ENCODE measurements around the gene ACD.

ACD gene

DNA sequence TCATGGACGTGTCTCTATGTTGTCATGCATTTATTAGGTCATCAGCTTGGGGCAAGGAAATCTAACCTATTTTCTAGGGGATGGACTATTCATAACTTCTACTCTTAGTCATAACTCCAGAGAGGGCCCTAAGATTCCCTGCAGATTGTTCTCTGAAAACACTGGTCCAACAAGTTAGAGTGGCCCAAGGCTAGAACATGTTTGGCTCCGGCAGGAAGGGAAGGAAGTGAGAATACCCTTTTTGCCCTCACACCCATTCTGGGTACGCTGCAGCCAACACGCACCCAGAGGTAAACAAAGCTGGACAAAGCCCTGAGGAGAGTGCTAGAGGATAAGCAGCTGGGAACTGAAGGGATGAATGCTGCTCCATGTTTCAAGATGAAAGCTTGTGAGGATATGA, 16.5 kb upstream of the ACD start:
- in situ Hi-C loops (cut with MboI; ENCODE audit: low sequenced_read_pairs), result no loop called here

DNA sequence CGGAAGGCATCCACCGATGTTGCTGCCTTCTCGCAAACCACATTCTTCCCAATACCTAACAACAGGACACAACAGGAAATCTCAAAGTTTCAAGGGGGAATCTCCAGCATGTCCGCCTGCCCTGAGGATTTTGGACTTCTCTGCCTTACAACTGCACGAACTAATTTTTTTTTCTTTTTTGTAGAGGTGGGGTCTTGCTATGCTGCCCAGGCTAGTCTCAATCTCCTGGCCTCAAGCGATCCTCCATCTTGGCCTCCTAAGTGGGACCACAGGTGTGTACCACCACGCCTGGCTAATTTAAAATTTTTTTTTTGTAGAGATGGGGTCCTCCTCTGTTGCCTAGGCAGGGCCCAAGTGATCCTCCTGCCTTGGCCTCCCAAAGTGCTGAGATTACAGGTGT, 15.9 kb upstream of the ACD start:
- in situ Hi-C loops (cut with MboI; ENCODE audit: low sequenced_read_pairs), result no loop called here

DNA sequence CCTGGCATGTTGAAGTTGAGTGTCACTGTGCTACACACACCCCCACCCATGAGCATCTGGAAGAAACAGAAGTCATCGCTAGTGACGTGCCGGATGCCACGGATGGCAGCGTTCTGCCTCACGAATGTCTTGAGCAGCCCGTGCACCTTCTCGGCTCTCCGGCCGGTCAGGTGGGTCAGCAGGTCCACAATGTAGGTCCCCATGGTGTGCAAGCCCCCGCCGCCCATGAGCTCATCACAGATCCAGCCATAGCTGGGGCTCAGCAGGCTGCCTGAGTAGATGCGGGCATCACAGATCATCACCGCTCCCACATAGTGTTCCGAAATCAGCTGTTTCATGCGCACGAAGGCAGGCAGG, 15.5 kb upstream of the ACD start:
- in situ Hi-C loops (cut with MboI; ENCODE audit: low sequenced_read_pairs), result no loop called here

DNA sequence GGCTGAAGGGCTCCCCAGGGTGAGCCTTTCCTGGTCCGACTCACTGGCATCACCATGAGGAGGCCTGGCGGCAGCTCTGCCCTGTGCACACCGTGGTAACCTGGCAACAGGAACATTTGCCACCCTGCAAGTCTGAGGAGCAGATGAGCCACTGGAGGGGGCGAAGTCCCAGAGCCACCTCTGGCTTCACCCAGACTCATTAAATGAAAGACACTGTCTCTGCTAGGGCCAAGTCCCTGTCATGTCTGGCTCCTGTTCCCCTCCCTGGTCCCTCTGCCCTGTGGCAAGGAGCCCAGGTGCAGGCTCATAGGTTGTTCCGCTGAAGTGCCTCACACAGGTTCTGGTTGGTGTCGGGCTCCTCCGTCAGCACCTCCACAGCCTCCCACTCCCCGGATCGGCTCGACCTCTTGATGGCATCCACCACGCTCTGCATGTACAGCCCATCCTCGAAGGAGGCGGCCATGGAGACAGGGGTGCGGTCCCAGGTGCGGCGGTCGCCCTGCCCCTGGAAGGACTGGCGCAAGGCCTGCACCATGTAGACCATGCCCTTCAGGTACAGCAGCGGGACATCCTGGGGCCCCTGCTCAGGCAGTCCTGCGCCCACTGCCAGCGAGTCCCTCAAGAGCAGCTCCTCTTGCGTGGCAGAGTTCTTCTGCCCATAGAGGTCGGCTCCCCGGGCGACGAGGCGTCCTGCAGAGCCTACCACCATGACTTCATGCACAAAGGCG, 15.0 kb upstream of the ACD start:
- in situ Hi-C loops (cut with MboI; ENCODE audit: low sequenced_read_pairs), result no loop called here

DNA sequence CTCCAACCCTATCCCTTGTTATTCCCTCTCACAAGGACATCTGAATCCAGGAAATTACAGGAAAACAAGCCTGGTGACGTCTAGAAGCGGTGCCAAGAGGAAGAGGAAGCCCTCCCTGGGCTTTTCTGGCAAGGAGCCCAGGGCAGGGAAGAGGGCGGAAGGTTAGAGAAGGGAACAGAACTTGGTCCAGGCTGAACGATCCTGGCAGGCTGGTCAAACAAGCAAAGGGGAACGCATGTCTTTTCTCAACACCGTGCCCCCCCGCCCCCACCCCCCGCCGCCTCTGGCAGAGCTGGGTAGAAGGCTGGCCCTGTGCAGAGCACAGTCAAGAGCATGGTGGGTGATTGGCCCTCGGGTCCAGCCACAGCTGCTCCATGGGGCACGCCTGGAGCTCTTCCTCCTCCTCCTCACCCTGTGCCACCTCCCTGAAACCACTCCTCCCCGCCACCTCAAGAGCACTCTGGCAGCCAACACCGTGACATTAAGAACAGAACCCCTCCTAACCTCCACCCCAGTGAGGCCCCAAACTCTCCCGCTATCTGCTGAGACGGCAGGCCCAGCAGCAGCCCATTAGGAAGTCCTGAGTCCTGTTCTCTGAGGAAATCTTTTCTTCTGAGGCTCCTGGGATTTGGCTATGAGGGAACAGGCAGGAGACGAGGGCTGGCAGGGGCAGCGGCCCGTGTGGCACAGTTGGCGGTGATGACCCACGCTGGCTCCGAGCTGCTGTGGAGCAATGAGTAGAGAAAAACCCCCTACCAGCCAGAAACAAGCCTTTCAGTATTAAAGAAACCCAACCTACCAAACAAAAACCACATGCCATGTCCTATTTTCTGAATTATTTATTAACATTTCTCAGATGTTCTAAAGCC, 13.9 kb upstream of the ACD start:
- in situ Hi-C loops (cut with MboI; ENCODE audit: low sequenced_read_pairs), result no loop called here

DNA sequence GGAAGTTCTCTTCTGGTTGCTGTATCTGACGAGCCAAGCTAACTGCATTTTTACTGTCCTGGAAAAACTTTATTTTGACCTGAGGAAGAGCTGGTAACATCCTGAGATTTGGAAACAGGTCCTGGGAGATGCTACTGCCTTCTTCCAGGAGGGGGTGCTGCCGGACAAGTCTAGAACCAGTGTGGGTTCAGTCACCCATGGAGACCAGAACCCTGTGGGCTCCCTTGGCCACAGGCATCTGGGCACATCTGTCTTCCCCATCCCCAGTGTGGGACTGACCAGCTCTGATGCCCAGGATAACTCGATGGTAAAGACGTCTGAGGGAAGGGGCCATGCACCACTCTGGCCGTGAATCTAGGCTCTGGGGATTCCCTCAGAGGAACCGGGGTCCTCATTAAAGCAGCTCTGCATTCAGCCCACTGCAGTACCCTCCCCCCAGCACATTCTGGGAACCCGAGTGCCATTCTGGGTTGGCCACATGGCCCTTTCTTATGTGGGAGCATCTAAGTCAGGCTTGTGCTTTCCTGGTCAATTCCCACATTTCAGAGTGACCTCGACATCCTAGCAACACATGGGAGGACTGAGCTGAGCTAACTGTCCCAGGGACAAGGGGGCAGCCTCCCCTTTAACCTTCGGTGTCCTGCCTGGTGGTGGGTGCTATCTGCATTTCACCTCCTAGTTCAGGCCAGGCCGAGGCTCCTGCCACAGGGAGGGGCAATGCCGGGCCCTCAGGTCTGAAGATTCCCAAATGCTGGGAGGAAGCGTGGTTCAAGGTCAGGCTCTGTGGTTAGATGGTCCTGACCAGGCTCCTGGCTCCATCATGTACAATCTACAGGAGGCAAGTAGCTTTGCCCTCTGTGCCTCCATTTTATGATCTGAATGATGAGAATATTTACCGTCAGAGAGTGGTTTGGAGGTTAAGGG, 12.9 kb upstream of the ACD start:
- in situ Hi-C loops (cut with MboI; ENCODE audit: low sequenced_read_pairs), result no loop called here

DNA sequence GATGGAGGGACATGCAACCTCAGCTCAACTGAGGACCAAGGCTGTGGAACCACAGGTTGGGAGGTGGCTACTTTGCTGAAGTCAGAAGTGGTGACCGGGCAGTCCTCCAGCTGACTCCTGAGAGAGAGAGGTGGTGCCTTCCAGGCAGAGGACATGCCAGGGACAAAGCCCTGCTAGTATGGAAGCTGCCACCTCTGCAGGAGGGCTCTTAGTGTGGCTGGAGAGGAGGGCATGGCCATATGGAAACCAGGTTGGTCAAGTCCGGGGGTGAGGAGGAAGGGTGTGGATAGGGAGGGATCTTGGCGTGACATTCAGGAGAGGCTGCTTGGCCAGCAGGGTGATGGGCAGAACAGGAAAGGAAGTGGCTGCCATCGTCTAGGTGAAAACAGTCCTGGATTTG, 12.2 kb upstream of the ACD start:
- in situ Hi-C loops (cut with MboI; ENCODE audit: low sequenced_read_pairs), result no loop called here

DNA sequence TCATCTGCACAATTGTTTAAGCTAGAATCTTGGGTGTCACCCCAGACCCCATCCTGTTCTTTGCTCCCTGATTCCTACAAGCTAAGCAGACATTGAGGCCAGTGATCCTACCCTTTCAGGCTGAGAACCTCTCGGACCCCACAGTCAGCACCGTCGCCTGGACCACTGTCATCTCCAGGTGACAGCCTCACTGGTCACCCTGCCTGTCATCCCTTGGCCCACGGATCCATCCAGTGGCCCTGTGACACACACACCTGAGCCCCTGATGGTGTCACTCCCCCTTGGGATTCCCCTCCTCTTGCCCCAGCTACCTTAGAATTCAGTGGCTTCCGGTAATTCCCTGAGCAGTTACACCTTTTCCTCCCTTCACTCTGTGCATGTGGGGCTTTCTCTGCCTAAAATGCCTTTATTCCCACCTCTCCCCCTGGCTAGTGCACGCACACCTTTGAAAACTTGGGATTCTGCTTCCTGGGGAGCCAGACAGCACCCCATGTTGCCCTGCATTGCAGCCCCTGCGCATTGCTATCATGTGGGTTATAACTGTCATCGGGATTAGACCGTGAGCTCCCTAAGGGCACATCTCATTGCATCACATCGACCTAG, 9.5 kb upstream of the ACD start:
- in situ Hi-C loops (cut with MboI; ENCODE audit: low sequenced_read_pairs), result no loop called here

DNA sequence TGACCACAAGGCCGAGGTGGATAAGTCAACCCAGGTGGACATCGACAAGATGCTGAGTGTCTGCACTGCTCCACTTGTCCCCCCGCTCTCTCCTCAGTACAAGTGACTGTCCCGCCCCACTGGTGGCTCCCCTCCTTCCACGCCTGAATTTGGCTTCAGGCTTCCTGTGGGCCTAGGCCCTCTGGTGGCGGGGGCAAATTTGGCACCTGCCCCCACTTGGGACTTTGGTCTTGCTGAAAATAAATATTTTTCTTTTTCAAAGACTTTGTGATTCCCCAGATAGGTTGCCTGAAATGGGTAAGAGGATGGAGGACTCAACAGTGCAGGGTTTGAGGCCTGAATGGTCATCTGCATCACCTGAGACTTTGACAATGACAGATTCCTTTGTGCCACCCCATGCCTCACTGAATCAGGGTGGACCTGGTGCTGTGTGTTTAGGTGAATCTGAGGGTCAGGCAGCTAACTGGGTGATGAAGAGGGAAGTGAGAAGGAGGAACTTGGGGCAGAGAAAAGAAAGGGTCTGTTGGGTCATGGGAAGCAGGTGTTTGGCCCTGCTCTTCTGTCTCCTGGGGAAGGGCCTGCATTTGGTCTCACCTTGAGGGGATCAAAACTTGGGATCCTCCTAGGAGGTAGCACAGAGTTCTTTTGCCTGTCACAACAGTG, 8.6 kb upstream of the ACD start:
- in situ Hi-C loops (cut with MboI; ENCODE audit: low sequenced_read_pairs), result no loop called here

DNA sequence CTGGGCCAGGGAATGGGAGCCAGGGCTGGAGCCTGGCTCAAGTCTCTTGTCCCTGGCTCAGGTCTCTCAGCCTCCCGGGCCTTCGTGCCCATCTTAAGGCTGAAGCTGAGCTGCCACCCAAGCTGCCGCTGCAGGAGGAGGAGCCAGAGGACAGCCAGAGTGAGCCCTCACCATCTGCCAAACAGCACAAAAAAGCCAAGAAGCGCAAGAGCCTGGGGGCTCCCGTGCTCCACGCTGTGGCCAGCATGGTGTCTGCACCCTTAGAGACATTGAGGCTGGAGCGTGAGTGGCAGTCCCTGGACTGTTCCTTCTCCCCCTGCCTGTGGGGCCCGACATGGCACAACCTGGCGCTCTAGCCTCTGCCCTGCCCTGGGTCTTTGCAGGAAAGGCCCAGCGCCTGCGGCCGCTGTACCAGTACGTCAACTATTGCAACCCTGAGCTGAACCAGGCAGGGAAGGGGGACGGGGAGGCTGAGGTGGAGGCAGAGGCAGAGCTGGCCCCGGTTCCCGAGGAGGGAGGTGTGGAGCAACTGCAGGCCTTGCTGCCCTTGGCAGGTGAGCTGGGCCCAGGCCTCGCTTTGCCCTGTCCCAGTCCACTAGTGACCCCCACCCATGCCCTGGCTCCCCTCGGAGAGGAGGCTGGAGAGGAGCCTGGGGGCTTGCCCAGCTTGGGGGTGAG, 7.9 kb upstream of the ACD start:
- in situ Hi-C loops (cut with MboI; ENCODE audit: low sequenced_read_pairs), result no loop called here

DNA sequence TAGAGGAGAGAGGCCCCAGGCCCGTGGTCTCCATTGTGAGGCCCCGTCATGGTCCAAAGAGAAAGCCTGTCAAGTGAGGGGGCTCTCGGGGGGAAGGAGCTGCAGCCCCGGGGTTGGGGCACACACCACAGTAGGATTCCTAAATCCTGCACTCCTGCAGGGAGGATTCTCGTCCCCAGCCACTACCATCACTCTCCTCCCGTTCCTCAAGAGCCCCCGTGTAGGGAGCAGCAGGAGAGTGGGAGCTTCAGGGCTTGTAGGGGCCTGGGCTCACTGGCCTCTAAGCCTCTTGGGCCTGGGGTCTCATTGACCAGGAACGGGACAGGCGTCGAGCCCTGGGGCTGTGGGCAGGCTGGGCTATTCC, 7.4 kb upstream of the ACD start:
- in situ Hi-C loops (cut with MboI; ENCODE audit: low sequenced_read_pairs), result no loop called here

DNA sequence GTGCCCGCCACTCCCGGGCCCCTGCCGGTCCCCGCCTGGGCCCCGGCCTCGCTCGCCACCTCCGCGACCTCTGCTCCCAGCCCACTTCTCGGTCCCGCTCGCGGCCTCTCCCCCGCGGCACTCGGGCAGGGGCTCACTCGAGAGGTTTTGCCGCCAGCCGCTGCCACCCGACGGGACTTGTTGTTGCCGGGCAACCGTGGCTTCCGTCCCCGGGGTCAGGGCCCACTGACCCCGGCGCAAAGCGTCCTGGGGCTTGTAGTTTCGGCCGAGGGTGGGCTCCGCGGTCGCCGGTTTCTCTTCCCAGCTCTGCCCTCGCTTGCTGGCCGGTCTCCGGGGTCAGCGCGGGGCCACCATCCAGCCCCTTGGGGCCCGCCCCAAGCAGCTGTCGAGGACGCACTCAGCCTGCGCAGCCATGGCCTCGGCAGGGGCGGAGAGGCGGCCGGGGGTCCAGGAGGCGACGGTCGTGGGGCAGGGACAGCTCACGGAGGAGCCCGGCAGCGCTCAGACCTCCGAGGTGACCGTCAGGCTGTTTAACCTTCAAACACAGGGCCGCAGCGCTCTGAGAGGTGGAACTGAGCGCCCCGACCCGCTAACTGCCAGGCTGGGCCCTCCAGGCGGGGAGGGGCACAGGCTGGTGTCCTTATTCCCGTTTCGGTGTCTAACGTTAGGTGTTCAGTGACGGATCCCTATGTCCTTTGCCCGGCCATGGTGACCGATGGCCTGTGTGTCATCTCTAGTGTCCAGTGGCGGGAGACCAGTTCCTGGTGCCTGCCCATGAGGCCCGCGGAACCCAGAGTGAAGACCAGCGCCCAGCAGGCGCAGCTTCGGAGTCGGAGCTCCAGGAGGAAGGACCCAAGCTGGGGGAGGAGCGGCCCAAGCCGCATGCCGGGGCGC, 6.7 kb upstream of the ACD start, which contains the start of the genes C16orf86 and ENKD1:
C16orf86 (plus strand) TSS at position 256 of the 894 bp plus-strand sequence; CDS start at position 413, 157 bp downstream.
ENKD1 (minus strand) TSS at position 192 of the 894 bp plus-strand sequence. CDS start 308 bp downstream, outside the sequence.
- in situ Hi-C loops (cut with MboI; ENCODE audit: low sequenced_read_pairs), result no loop called here

DNA sequence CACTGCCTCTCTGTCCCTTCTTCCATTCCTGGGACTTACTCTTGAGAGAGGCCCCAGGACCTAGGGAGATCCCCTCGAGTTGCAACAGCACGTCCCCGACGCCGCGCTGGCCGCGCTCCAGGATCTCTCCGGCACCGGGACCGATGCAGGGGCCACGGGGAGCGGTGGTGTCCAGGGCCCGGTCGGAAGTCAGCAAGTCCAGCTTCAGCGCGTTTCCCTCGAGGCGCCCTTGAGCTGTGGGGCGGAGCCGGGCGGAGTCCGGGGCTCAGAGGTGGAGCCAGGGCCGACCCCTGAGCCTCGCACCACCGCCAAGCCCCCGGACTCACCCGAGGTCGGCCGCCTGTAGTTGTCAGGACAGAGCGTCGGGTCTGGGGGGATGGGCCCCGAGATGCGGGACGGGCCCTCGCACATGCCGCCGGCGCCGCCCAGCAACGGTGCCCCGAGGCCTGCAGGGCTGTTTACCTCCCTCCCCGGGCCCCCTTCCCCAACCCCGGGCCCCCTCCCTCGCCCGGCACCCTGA, 6.0 kb upstream of the ACD start:
- in situ Hi-C loops (cut with MboI; ENCODE audit: low sequenced_read_pairs), result no loop called here

DNA sequence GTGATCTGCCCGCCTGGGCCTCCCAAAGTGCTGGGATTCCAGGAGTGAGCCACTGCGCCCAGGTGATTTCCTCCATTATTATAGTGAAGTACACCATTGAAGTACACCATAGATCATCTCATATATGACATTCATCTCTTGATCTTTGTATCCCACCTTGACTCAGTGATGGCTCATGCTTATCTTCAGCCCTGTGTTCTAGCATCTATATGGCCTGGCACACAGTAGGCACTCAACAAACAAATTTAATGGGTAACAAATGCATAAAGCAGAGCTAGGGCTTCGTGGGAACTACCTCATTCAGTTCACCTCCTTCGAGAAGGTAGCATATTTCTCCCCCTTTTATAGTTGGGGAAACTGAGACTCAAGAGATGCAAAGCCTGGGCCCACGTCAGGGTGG, 5.5 kb upstream of the ACD start:
- in situ Hi-C loops (cut with MboI; ENCODE audit: low sequenced_read_pairs), result no loop called here

DNA sequence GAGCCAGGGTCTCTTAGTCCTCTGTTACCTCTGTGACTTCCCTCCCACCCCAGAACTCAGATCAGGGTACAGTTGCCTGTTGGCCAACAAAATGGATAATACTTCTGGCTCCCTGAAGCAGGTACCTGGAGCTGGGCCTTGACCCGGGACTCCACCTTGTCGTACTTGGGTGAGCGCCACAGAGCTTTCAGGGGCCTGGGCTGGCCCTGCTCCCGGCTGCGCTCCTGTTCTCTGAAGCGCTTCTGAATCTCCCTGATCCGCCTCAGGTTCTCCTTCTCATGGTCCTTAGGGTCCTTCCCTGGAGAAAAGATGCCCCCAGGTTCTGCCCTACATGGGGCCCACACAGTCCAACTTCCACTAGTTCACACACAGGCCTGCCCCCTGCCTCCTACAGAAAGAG, 4.8 kb upstream of the ACD start:
- in situ Hi-C loops (cut with MboI; ENCODE audit: low sequenced_read_pairs), result no loop called here

DNA sequence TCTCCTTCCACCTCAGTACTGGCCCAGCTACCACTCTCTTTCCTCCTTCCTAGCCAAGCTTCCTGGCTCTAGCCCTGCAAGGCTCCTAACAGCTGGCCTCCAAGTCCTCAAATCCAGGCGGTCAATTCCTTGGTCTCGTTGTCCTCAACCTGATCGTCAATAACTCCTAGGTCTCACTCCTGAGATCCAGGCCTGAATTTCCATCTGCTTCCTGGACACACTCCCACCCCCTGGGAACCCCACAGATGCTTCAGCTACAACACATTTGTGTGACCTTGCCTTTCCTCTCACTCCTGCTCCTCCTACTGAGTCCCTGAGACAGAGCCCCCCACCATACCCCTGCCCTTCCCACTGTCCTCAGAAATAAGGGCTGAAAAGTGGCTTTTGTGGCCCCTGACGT, 4.2 kb upstream of the ACD start:
- in situ Hi-C loops (cut with MboI; ENCODE audit: low sequenced_read_pairs), result no loop called here

DNA sequence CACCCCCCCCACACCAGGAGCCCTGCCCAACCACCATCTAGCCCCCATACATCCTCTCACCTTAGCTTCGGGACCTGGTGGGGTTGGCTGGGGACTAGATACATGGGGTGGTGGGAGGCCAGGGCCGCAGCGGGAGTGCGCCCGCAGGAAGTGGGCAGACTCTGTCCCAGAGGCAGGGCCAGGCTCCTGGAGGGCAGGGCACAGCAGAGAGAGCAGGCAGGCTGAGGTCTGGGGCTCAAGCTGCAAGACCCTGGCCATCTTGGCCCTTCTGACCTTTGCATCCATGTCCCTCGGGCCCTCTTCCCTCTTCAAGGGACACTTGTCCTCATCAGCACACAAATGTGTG, 3.8 kb upstream of the ACD start:
- in situ Hi-C loops (cut with MboI; ENCODE audit: low sequenced_read_pairs), result no loop called here

DNA sequence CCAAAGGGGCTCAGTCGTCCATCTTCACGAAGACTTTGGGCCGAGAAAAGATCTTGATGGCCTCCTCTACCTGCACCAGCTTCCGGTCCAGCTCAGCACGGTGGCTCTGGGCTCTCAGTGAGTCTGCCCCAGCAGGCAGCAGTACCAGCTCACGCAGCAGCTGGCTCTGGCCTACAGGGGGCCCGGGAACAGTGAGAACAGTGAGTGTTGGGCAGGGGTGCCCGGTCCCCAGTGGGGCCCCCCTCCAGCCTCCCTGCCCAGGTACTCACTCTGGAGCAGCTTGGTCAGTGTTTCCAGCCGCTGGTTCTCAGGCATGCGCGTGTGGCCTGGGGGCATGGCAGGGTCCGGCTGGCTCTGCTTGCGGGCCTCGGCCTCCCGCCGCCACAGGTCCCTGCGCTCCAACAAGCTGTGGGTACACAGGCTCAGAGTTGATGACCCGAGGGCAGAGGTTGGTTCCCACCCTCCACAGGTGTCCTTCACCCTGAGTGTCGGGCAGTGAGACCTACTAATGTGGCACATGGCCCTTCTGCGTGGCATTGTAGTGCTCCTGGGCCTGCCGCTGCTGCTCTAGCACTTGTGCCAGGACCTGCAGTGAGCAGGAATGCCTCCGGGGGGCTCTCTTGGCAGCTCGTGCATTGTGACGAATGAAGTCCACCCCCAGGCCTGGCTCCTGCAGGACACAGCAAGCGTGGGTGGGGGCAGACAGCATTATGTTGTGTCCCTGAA, 3.3 kb upstream of the ACD start:
- in situ Hi-C loops (cut with MboI; ENCODE audit: low sequenced_read_pairs), result no loop called here
